Loucy (cell line): ENCODE results near the gene MAP3K7CL.

ENCODE experiments used
- H2AFZ ChIP-seq: fragments of 200-600 bp; sonication (generic); 2 replicates; pipeline ENCODE4 v1.6.0; 2016; ENCODE audit warnings: antibody characterized with exemption, mild to moderate bottlenecking, low read length, moderate library complexity
- H3F3A ChIP-seq: fragments of 200-600 bp; 2 replicates; pipeline ENCODE4 v1.6.0; 2016; ENCODE audit warnings: antibody characterized with exemption, low read depth, mild to moderate bottlenecking
- H3K27me3 ChIP-seq: fragments of 200-600 bp; sonication (generic); 2 replicates; pipeline ENCODE4 v1.6.1; 2014; ENCODE audit warnings: low read length, mild to moderate bottlenecking; ENCODE audit not compliant: insufficient read depth, poor library complexity, severe bottlenecking
- H3K36me3 ChIP-seq: fragments of 200-600 bp; sonication (generic); 2 replicates; pipeline ENCODE4 v1.6.1; 2016; ENCODE audit warnings: low read length; ENCODE audit not compliant: insufficient read depth
- H3K4me1 ChIP-seq: fragments of 200-600 bp; sonication (generic); 2 replicates; pipeline ENCODE4 v1.5.1; 2014; ENCODE audit warnings: low read length, mild to moderate bottlenecking; ENCODE audit not compliant: insufficient read depth, poor library complexity, severe bottlenecking
- H3K4me2 ChIP-seq: fragments of 200-600 bp; sonication (generic); 2 replicates; pipeline ENCODE4 v1.6.0; 2014; ENCODE audit warnings: antibody characterized with exemption, low read length, low read depth, mild to moderate bottlenecking; ENCODE audit not compliant: poor library complexity, severe bottlenecking
- H3K4me3 ChIP-seq: fragments of 200-600 bp; sonication (generic); 2 replicates; pipeline ENCODE4 v1.5.1; 2014; ENCODE audit warnings: low read length, mild to moderate bottlenecking, mixed read lengths; ENCODE audit not compliant: poor library complexity, severe bottlenecking
- H3K79me2 ChIP-seq: fragments of 200-600 bp; sonication (generic); 2 replicates; pipeline ENCODE4 v1.6.1; 2014; ENCODE audit warnings: low read length; ENCODE audit not compliant: insufficient read depth
- H3K9ac ChIP-seq: fragments of 200-600 bp; sonication (generic); 2 replicates; pipeline ENCODE4 v1.6.0; 2014; ENCODE audit warnings: mild to moderate bottlenecking, low read depth, low read length, moderate library complexity; ENCODE audit not compliant: poor library complexity, severe bottlenecking
- H3K9me2 ChIP-seq: fragments of 200-600 bp; sonication (generic); replicated peaks from 2 replicates; pipeline ENCODE4 v1.6.1; 2016; ENCODE audit warnings: low read depth, low read length, mixed read lengths
- H3K9me3 ChIP-seq: fragments of 200-600 bp; sonication (generic); 2 replicates; pipeline ENCODE4 v1.6.1; 2014; ENCODE audit warnings: mild to moderate bottlenecking, antibody characterized with exemption, low read length, low read depth; ENCODE audit not compliant: insufficient read depth
- H4K20me1 ChIP-seq: fragments of 200-600 bp; sonication (generic); 2 replicates; pipeline ENCODE4 v1.6.0; 2014; ENCODE audit warnings: antibody characterized with exemption, low read length, mild to moderate bottlenecking; ENCODE audit not compliant: insufficient read depth, poor library complexity, severe bottlenecking
- CTCF ChIP-seq: fragments of 200-600 bp; sonication (generic); conservative IDR thresholded peaks from 2 replicates; pipeline ENCODE4 v1.5.1; 2014; ENCODE audit warnings: mild to moderate bottlenecking, antibody characterized with exemption, low read length
- EZH2phosphoT487 ChIP-seq: fragments of 200-600 bp; IDR thresholded peaks from 2 replicates; pipeline ENCODE4 v1.6.1; 2018; ENCODE audit warnings: antibody characterized with exemption, mild to moderate bottlenecking, moderate library complexity, borderline replicate concordance

Gene MAP3K7CL

GRCh38 chr21:29092102-29092959, 38.1 kb upstream of the MAP3K7CL start:
- H4K20me1 ChIP-seq: no peaks in the 10 kb centered on the region
- no peak for TF ChIP-seq CTCF
- TF ChIP-seq EZH2phosphoT487: no peak
- no peaks in the 10 kb centered on the region; the same call in 1 of the 2 replicates for H3K36me3 ChIP-seq
- H3K4me3 ChIP-seq: no peak overlapping the region
- no peaks in the 10 kb centered on the region for H3F3A ChIP-seq
- H3K27me3 ChIP-seq: no peaks in the 10 kb centered on the region
- no peaks in the 10 kb centered on the region for H3K9me2 ChIP-seq
- no peak overlapping the region for H2AFZ ChIP-seq
- H3K9ac ChIP-seq: no peak overlapping the region
- H3K79me2 ChIP-seq: no peaks in the 10 kb centered on the region
- H3K4me2 ChIP-seq: no peak overlapping the region
- no peaks in the 10 kb centered on the region for H3K4me1 ChIP-seq
- H3K9me3 ChIP-seq: no peaks in the 10 kb centered on the region

GRCh38 chr21:29096218-29097015, 34.0 kb upstream of the MAP3K7CL start:
- H2AFZ ChIP-seq: no peak overlapping the region
- no peaks in the 10 kb centered on the region for H4K20me1 ChIP-seq
- no peak overlapping the region for H3K4me3 ChIP-seq
- no peaks in the 10 kb centered on the region for H3K9me3 ChIP-seq
- no peak overlapping the region for H3K9ac ChIP-seq
- no peaks in the 10 kb centered on the region for H3F3A ChIP-seq
- no peak overlapping the region for H3K4me2 ChIP-seq
- TF ChIP-seq CTCF (no peak), EZH2phosphoT487 (no peak)
- H3K9me2 ChIP-seq: no peaks in the 10 kb centered on the region
- no peaks in the 10 kb centered on the region for H3K4me1 ChIP-seq
- no peaks in the 10 kb centered on the region for H3K27me3 ChIP-seq
- no peaks in the 10 kb centered on the region; the same call in 1 of the 2 replicates for H3K36me3 ChIP-seq
- no peaks in the 10 kb centered on the region for H3K79me2 ChIP-seq

- no peak overlapping the region for H3K9ac ChIP-seq
- H4K20me1 ChIP-seq: no peaks in the 10 kb centered on the region
- H3K4me2 ChIP-seq: no peak overlapping the region
- no peaks in the 10 kb centered on the region for H3K9me2 ChIP-seq
- H2AFZ ChIP-seq: no peak overlapping the region
- H3K9me3 ChIP-seq: no peaks in the 10 kb centered on the region
- no peaks in the 10 kb centered on the region for H3K4me1 ChIP-seq
- H3K36me3 ChIP-seq: no peaks in the 10 kb centered on the region; the same call in 1 of the 2 replicates
- TF ChIP-seq CTCF: no peak
- no peak for TF ChIP-seq EZH2phosphoT487
- H3K79me2 ChIP-seq: no peaks in the 10 kb centered on the region
- H3K4me3 ChIP-seq: no peak overlapping the region
- H3K27me3 ChIP-seq: no peaks in the 10 kb centered on the region
- H3F3A ChIP-seq: no peaks in the 10 kb centered on the region
These were observed 32.3 kb upstream of the MAP3K7CL start for GRCh38 chr21:29098156-29098555.
